ENCODE data around the gene PTPRN2.
A peak's percentile ranks its signal among the peaks of the same experiment; 100 is the strongest.

The PTPRN2 gene

GRCh38 chr7:158113321-158114025 lies 474.1 kb downstream of the PTPRN2 start:
- DNase-seq (ENCODE audit: low spot score): no peak

- no peak for DNase-seq (ENCODE audit: low spot score)
These were observed 474.9 kb downstream of the PTPRN2 start for GRCh38 chr7:158112571-158113320.

GRCh38 chr7:158111906-158112570 lies 475.6 kb downstream of the PTPRN2 start:
- no peak for DNase-seq (ENCODE audit: low spot score)

- DNase-seq (ENCODE audit: low spot score): no peak
These were observed 476.4 kb downstream of the PTPRN2 start for GRCh38 chr7:158111049-158111751.

GRCh38 chr7:158110661-158111048 lies 477.0 kb downstream of the PTPRN2 start:
- no peak for DNase-seq (ENCODE audit: low spot score)

GRCh38 chr7:158110034-158110590 lies 477.5 kb downstream of the PTPRN2 start:
- DNase-seq (ENCODE audit: low spot score): no peak

- DNase-seq (ENCODE audit: low spot score): no peak
These were observed 478.1 kb downstream of the PTPRN2 start for GRCh38 chr7:158109364-158110033.

GRCh38 chr7:158108646-158109293 lies 478.9 kb downstream of the PTPRN2 start:
- no peak for DNase-seq (ENCODE audit: low spot score)

GRCh38 chr7:158107806-158108205 lies 479.8 kb downstream of the PTPRN2 start:
- no peak for DNase-seq (ENCODE audit: low spot score)

GRCh38 chr7:158106272-158106671 lies 481.4 kb downstream of the PTPRN2 start:
- DNase-seq (ENCODE audit: low spot score): no peak

GRCh38 chr7:158103378-158103777 lies 484.2 kb downstream of the PTPRN2 start:
- no peak for DNase-seq (ENCODE audit: low spot score)

- no peak for DNase-seq (ENCODE audit: low spot score)
These were observed 484.7 kb downstream of the PTPRN2 start for GRCh38 chr7:158102897-158103296.

- DNase-seq (ENCODE audit: low spot score): no peak
These were observed 485.7 kb downstream of the PTPRN2 start for GRCh38 chr7:158101821-158102450.

GRCh38 chr7:158098125-158099030 lies 489.2 kb downstream of the PTPRN2 start:
- DNase-seq (ENCODE audit: low spot score): no peak

- peak; percentile 45 for DNase-seq (ENCODE audit: low spot score)
These were observed 490.0 kb downstream of the PTPRN2 start for GRCh38 chr7:158097453-158098124.

- no peak for DNase-seq (ENCODE audit: low spot score)
These were observed 490.5 kb downstream of the PTPRN2 start for GRCh38 chr7:158097106-158097452.

GRCh38 chr7:158096582-158096981 lies 491.0 kb downstream of the PTPRN2 start:
- no peak for DNase-seq (ENCODE audit: low spot score)

- no peak for DNase-seq (ENCODE audit: low spot score)
These were observed 492.9 kb downstream of the PTPRN2 start for GRCh38 chr7:158094671-158095226.

GRCh38 chr7:158094046-158094445 lies 493.6 kb downstream of the PTPRN2 start:
- DNase-seq (ENCODE audit: low spot score): no peak

Measured in putamen (tissue), 1 donor.